Bronchial epithelial cell (primary cell): Measurements from ENCODE around the gene NR6A1. TPM values are rescaled to one million over a fixed set of nuclear protein-coding genes. Genes with fewer than 3 reads are reported as not detected.
A peak's percentile ranks its signal among the peaks of the same experiment; 100 is the strongest.

Experiments used
- DNase-seq: peaks from one replicate; pipeline ENCODE4 v3.0.0-alpha.2; 2010; ENCODE audit warnings: low read depth
- FAIRE-seq: peaks from 2 replicates; lab custom pipeline; 2011; peaks lifted over from hg19 to GRCh38; lab: Jason Lieb, UNC
- H3K27me3 ChIP-seq: 2 replicates; pipeline ENCODE4 v1.5.1; 2011; ENCODE audit warnings: low read length; ENCODE audit not compliant: control insufficient read depth, insufficient read depth
- H3K36me3 ChIP-seq: 2 replicates; pipeline ENCODE4 v1.5.1; 2011; ENCODE audit warnings: low read length; ENCODE audit not compliant: control insufficient read depth, insufficient read depth
- H3K4me3 ChIP-seq: 2 replicates; pipeline ENCODE4 v1.5.1; 2011; ENCODE audit warnings: mild to moderate bottlenecking, low read depth, low read length, control low read depth
- CTCF ChIP-seq: IDR thresholded peaks from 2 replicates; pipeline ENCODE4 v1.5.1; 2011; ENCODE audit warnings: mild to moderate bottlenecking, moderate library complexity, low read length, control low read depth, inconsistent platforms; ENCODE audit not compliant: insufficient read depth, severe bottlenecking
- total RNA-seq: library from RNA; depleted of rRNA; stranded (reverse); fragments of >200 nt; gene quantifications from 2 replicates; pipeline ENCODE4 v1.2.1, GENCODE V29; 2014

Gene NR6A1
- total RNA-seq, 1 donor from 2014 or later, result 2.9 TPM

- no peak for FAIRE-seq
- peaks cover 37% of the 10 kb centered on the region for H3K27me3 ChIP-seq
Measured at GRCh38 chr9:124502711-124503702, 268.1 kb downstream of the NR6A1 start.

GRCh38 chr9:124501771-124502320 is 269.3 kb downstream of the NR6A1 start:
- DNase-seq (no peak), FAIRE-seq (no peak)
- Histone ChIP-seq H3K36me3 (no peaks in the 10 kb centered on the region), H3K4me3 (no peak overlapping the region), H3K27me3 (peaks cover 37% of the 10 kb centered on the region)
- TF ChIP-seq CTCF, result no peak

More at GRCh38 chr9:124502711-124503702, 268.1 kb downstream of the NR6A1 start:
- no peaks in the 10 kb centered on the region for H3K36me3 ChIP-seq
- H3K4me3 ChIP-seq, result no peak overlapping the region
- no peak for TF ChIP-seq CTCF
- no peak for DNase-seq

GRCh38 chr9:124500796-124501611 is 270.1 kb downstream of the NR6A1 start:
- FAIRE-seq, result peak; percentile 32
- TF ChIP-seq CTCF, result no peak

GRCh38 chr9:124500028-124500795 is 270.9 kb downstream of the NR6A1 start:
- H3K36me3 ChIP-seq, result no peaks in the 10 kb centered on the region
- H3K27me3 ChIP-seq, result peaks cover 32% of the 10 kb centered on the region
- H3K4me3 ChIP-seq, result no peak overlapping the region
- no peak for DNase-seq
- FAIRE-seq, result no peak
- TF ChIP-seq CTCF, result no peak

More at GRCh38 chr9:124500796-124501611, 270.1 kb downstream of the NR6A1 start:
- H3K27me3 ChIP-seq, result peaks cover 37% of the 10 kb centered on the region
- H3K4me3 ChIP-seq, result no peak overlapping the region
- H3K36me3 ChIP-seq, result no peaks in the 10 kb centered on the region
- no peak for DNase-seq

- FAIRE-seq (peak; percentile 32), DNase-seq (no peak)
- no peaks in the 10 kb centered on the region for H3K36me3 ChIP-seq
- H3K4me3 ChIP-seq, result no peak overlapping the region
- peaks cover 28% of the 10 kb centered on the region for H3K27me3 ChIP-seq
- no peak for TF ChIP-seq CTCF
Measured at GRCh38 chr9:124499216-124499615, 271.9 kb downstream of the NR6A1 start.
